Uterus (tissue), 4 donors: ENCODE data around the gene GSN. TPM values are rescaled to one million over a fixed set of nuclear protein-coding genes. Genes with fewer than 3 reads are reported as not detected.

Source experiments
- DNase-seq, 2 donors: peaks; one replicate each; pipeline ENCODE4 v3.0.0-alpha.2; 2019 to 2020
- H3K27ac ChIP-seq, 2 donors: fragments of 200-600 bp; sonication (generic); 1 replicate in 1 of 2; 2 replicates in 1 of 2; pipeline ENCODE4 v1.5.1; 2016 to 2018
- H3K27me3 ChIP-seq, 2 donors: fragments of 200-600 bp; sonication (generic); one replicate each; pipeline ENCODE4 v1.5.1; 2018 to 2019; ENCODE audit warnings: control low read depth in 1 of 2
- H3K36me3 ChIP-seq, 2 donors: fragments of 200-600 bp; sonication (generic); one replicate each; pipeline ENCODE4 v1.5.1; 2019; ENCODE audit warnings: control low read depth in 1 of 2
- H3K4me1 ChIP-seq, 2 donors: fragments of 200-600 bp; sonication (generic); one replicate each; pipeline ENCODE4 v1.5.1; 2018 to 2019; ENCODE audit warnings: control low read depth in 1 of 2
- H3K4me3 ChIP-seq, 2 donors: fragments of 200-600 bp; sonication (generic); 1 replicate in 1 of 2; 2 replicates in 1 of 2; pipeline ENCODE4 v1.5.1; 2018 to 2019; ENCODE audit warnings: mild to moderate bottlenecking in 1 of 2
- H3K9me3 ChIP-seq, 2 donors: fragments of 200-600 bp; sonication (generic); one replicate each; pipeline ENCODE4 v1.5.1; 2019; ENCODE audit warnings: control low read depth in 1 of 2
- CTCF ChIP-seq, 4 experiments: fragments of 200-600 bp in 2 of 4; fragments of 450-650 bp in 2 of 4; sonication (generic) in 2 of 4; IDR thresholded peaks; one replicate each; pipeline ENCODE4 v1.5.1; 2016 to 2019; ENCODE audit warnings: antibody characterized with exemption in 4 of 4, mild to moderate bottlenecking in 2 of 4, moderate library complexity in 1 of 4
- POLR2A ChIP-seq, 2 donors: fragments of 450-650 bp; IDR thresholded peaks; one replicate each; pipeline ENCODE4 v1.6.1; 2016; ENCODE audit warnings: antibody characterized with exemption in 2 of 2, mild to moderate bottlenecking in 1 of 2, moderate library complexity in 1 of 2
- intact Hi-C: fragments of 100-400 bp; cut with DNase I; formaldehyde crosslinking; loops from one replicate; pipeline ENCODE4 v1.15.1; 2023; ENCODE audit warnings: low total_unique reads
- total RNA-seq, 4 donors: library from RNA; depleted of rRNA in 3 of 4; stranded (reverse); fragments of >200 nt in 3 of 4; gene quantifications; one replicate each; pipeline versions ENCODE4 v1.1.0 to v1.2.4, GENCODE V29; 2014 to 2023
- donor health status: DM: yes; HTN: yes; CAD: no.

Gene GSN
- total RNA-seq, 4 donors from 2014 or later: 567 to 1,619 (median 884) TPM

GRCh38 chr9:121368745-121369144, 100.8 kb downstream of the GSN start:
- H3K4me3 ChIP-seq: peak overlapping the region; percentile 68 to 74
- no peaks in the 10 kb centered on the region for H3K36me3 ChIP-seq
- H3K27me3 ChIP-seq: no peaks in the 10 kb centered on the region
- TF ChIP-seq CTCF (IDR thresholded peaks at IDR 0.05) (no peak), POLR2A (IDR thresholded peaks at IDR 0.05) (no peak)
- H3K4me1 ChIP-seq: peaks cover 9 to 15% of the 10 kb centered on the region in 2 donors
- H3K9me3 ChIP-seq: no peaks in the 10 kb centered on the region
- H3K27ac ChIP-seq: peak overlapping the region; percentile 97 to 98
- intact Hi-C loops: no loop called here
- DNase-seq: no peak

GRCh38 chr9:121369595-121370265, 101.8 kb downstream of the GSN start, which contains the start of gene STOM:
STOM (minus strand) TSS chr9:121370250; CDS start chr9:121370187, 63 bp downstream.
- Histone ChIP-seq H3K27me3 (no peaks in the 10 kb centered on the region), H3K9me3 (no peaks in the 10 kb centered on the region), H3K36me3 (no peaks in the 10 kb centered on the region), H3K4me1 (peaks cover 3 to 5% of the 10 kb centered on the region in 2 donors), H3K4me3 (peak within 1 kb of the TSS; percentile 68 to 74), H3K27ac (peak within 1 kb of the TSS; percentile 97 to 98)
- intact Hi-C loops: loop anchor here (10.0 kb wide), 1 partner anchor 45 kb away; no protein-coding TSS in a partner anchor
- peak; percentile 98 to 99 for TF ChIP-seq POLR2A (IDR thresholded peaks at IDR 0.05)
- TF ChIP-seq CTCF (IDR thresholded peaks at IDR 0.05): no peak
- peak; percentile 90 to 91 for DNase-seq

- no peak for DNase-seq
- no peaks in the 10 kb centered on the region for H3K36me3 ChIP-seq
- peak overlapping the region; percentile 97 to 98 for H3K27ac ChIP-seq
- H3K4me1 ChIP-seq: peaks cover 3 to 5% of the 10 kb centered on the region in 2 donors
- H3K4me3 ChIP-seq: no peak overlapping the region
- no peaks in the 10 kb centered on the region for H3K27me3 ChIP-seq
- intact Hi-C loops: loop anchor here (10.0 kb wide), 1 partner anchor 47 kb away; no protein-coding TSS in a partner anchor
- TF ChIP-seq CTCF (IDR thresholded peaks at IDR 0.05) (no peak), POLR2A (IDR thresholded peaks at IDR 0.05) (no peak)
- no peaks in the 10 kb centered on the region for H3K9me3 ChIP-seq
These were observed 103.6 kb downstream of the GSN start for GRCh38 chr9:121371495-121372061.

GRCh38 chr9:121372239-121373010, 104.5 kb downstream of the GSN start:
- no peaks in the 10 kb centered on the region for H3K9me3 ChIP-seq
- TF ChIP-seq POLR2A (IDR thresholded peaks at IDR 0.05): no peak
- TF ChIP-seq CTCF (IDR thresholded peaks at IDR 0.05): no peak
- intact Hi-C loops: loop anchor here (10.0 kb wide), 1 partner anchor 48 kb away; no protein-coding TSS in a partner anchor
- no peaks in the 10 kb centered on the region for H3K27me3 ChIP-seq
- no peak for DNase-seq
- H3K36me3 ChIP-seq: no peaks in the 10 kb centered on the region
- peaks cover 3 to 5% of the 10 kb centered on the region in 2 donors for H3K4me1 ChIP-seq
- no peak overlapping the region for H3K4me3 ChIP-seq
- peak overlapping the region; percentile 97 to 98 for H3K27ac ChIP-seq
